Testis (tissue), 2 donors: ENCODE results near the gene TRANK1.

Experiments
- POLR2A ChIP-seq: fragments of 450-650 bp; IDR thresholded peaks from one replicate; pipeline ENCODE4 v1.6.1; 2017; ENCODE audit warnings: antibody characterized with exemption, mild to moderate bottlenecking, moderate library complexity
- TF ChIP-seq, protein P1 (sequence below), 3 experiments: fragments of 450-650 bp in 2 of 3; fragments of 200-600 bp in 1 of 3; sonication (generic) in 1 of 3; IDR thresholded peaks; one replicate each; pipeline ENCODE4 v1.5.1; 2016 to 2019; ENCODE audit warnings: antibody characterized with exemption in 3 of 3, mild to moderate bottlenecking in 2 of 3, moderate library complexity in 1 of 3

DNA sequence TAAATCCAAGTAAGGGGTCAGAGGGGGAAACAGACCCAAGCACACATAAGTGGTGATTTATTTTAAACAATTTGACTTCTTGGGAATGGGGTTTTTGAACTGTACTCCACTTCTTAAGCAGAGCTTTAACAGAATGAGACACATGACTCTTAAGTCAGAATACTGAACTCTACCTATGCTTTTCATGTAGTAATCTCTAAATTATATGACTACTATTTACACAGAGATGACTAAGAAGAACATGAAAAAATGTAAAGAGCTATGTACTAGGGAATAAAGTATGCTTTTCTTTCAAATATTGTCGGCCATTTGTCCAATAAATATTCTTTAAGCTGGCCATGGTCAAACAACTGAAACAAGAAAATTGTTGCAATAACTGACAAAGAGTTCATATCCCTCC, 35.2 kb downstream of the TRANK1 start:
- TF ChIP-seq, protein P1, sequence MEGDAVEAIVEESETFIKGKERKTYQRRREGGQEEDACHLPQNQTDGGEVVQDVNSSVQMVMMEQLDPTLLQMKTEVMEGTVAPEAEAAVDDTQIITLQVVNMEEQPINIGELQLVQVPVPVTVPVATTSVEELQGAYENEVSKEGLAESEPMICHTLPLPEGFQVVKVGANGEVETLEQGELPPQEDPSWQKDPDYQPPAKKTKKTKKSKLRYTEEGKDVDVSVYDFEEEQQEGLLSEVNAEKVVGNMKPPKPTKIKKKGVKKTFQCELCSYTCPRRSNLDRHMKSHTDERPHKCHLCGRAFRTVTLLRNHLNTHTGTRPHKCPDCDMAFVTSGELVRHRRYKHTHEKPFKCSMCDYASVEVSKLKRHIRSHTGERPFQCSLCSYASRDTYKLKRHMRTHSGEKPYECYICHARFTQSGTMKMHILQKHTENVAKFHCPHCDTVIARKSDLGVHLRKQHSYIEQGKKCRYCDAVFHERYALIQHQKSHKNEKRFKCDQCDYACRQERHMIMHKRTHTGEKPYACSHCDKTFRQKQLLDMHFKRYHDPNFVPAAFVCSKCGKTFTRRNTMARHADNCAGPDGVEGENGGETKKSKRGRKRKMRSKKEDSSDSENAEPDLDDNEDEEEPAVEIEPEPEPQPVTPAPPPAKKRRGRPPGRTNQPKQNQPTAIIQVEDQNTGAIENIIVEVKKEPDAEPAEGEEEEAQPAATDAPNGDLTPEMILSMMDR (IDR thresholded peaks at IDR 0.05): no peak
- no peak for TF ChIP-seq POLR2A
